Loucy (cell line): Measurements from ENCODE around the gene PGC.

Experiments used
- EZH2phosphoT487 ChIP-seq: fragments of 200-600 bp; IDR thresholded peaks from 2 replicates; pipeline ENCODE4 v1.6.1; 2018; ENCODE audit warnings: antibody characterized with exemption, mild to moderate bottlenecking, moderate library complexity, borderline replicate concordance
- TF ChIP-seq, protein P1 (sequence below): fragments of 200-600 bp; sonication (generic); conservative IDR thresholded peaks from 2 replicates; pipeline ENCODE4 v1.5.1; 2014; ENCODE audit warnings: mild to moderate bottlenecking, antibody characterized with exemption, low read length

DNA sequence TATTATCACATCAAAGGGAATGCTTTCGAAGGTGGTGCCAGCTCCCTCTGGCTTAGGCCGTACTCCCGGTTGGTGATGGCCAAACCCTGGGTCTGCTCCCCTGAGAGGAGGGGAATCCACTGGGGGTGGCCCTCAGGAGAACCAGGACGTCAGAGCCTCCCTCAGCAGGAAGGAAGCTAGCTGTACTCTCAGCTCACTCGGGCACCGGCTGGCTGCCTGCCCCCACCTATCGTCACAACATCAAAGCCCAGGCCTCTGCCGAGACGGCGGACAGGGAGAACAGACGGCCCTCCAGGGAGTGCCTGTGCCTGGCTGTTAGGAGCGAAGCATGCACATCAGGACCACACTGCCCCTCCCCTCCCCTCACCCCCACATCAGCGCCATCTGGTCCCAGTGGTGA lies 9.2 kb upstream of the PGC start:
- TF ChIP-seq EZH2phosphoT487 = no peak
- TF ChIP-seq, protein P1, sequence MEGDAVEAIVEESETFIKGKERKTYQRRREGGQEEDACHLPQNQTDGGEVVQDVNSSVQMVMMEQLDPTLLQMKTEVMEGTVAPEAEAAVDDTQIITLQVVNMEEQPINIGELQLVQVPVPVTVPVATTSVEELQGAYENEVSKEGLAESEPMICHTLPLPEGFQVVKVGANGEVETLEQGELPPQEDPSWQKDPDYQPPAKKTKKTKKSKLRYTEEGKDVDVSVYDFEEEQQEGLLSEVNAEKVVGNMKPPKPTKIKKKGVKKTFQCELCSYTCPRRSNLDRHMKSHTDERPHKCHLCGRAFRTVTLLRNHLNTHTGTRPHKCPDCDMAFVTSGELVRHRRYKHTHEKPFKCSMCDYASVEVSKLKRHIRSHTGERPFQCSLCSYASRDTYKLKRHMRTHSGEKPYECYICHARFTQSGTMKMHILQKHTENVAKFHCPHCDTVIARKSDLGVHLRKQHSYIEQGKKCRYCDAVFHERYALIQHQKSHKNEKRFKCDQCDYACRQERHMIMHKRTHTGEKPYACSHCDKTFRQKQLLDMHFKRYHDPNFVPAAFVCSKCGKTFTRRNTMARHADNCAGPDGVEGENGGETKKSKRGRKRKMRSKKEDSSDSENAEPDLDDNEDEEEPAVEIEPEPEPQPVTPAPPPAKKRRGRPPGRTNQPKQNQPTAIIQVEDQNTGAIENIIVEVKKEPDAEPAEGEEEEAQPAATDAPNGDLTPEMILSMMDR = no peak
